GM19240 (cell line): ENCODE measurements around the gene NBPF1.
"Not testable (repeated sequence)": the region's sequence is repeated elsewhere in the genome, so short reads cannot be mapped to it uniquely, and the experiment has no call there.

Experiments
- DNase-seq: peaks from one replicate; pipeline ENCODE4 v3.0.0; 2011; ENCODE audit warnings: low spot score; ENCODE audit not compliant: insufficient read length

NBPF1 gene

DNA sequence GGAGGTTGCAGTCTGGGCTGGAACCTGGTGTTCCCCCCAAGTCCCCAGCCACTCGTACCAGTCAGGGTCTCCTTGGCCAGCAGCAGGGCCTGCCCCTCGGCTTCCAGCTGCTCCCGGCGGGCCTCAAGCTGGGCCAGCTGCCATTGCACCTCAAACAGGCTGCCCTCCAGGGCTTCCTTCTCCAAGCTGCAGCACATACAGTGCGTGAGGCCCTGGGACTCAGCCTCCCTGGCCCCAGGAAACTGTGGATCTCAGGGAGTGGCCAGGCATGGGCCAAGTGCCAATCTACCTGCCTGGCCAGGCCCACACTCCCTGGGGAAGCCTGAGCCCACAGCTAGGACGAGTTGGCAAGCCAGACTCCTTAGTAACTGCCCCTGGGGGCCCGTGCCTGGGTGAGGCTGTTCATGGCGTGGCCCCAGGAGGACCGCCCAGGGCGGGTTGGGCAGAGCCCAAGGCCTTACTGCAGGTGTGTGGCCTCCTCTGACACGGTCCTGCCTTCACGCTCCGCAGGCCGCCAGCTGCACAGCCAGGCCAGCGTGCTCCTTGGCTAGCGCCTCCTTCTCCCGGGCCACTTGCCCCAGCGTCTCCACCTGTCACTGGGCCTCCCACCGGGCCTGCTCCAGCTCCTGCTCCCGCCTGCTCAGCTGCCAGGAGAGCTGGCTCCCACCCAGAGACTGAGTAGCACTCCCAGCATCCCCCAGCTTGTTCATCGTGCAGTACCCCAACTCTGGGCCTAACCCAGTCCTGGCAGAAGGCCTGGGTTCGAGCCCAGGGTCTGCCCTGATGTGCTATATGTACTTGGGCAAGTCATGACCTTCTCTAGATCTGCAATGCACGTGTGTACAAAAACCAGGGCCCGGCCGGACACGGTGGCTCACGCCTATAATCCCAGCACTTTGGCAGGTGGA lies 10.7 kb upstream of the NBPF1 start:
- not testable (repeated sequence) for DNase-seq

GRCh38 chr1:16623337-16623736 lies 10.0 kb upstream of the NBPF1 start:
- not testable (repeated sequence) for DNase-seq

- DNase-seq, result not testable (repeated sequence)
Observed at GRCh38 chr1:16621681-16622315, 8.4 kb upstream of the NBPF1 start.

GRCh38 chr1:16621300-16621658 lies 7.9 kb upstream of the NBPF1 start:
- no peak for DNase-seq

DNA sequence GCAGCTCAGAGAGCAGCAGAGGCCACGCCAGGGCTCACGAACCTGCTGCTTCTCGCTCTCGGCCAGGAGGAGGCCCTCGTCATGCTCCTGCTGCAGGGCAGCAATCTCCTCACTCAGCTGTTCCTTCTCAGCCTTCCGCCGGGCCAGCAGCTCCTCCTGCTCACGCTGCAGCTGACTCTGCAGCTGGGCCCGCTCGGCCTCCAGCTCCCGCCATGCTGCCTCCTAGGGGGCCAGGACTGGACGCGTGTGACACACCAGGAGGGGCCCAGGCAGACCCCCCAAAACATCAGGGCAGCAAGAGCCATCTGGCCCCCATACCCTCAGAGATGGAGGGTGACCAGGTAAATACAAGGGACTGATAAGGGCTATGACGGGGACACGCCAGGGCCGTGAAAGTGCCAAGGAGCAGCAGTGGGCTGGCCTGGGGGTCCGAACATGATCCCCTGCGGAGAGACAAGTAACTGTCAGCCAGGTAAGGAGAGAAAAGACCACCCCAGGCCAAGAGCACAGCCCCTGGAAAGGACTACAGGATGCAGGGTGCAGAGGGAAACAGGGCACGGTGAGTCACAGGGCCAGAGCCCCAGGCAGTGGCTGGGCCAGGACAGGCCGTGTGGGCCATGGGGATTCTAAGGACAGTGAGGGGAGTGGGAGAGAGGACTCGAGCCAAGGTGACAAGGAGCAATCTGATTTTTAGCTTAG lies 6.6 kb upstream of the NBPF1 start:
- not testable (repeated sequence) for DNase-seq

GRCh38 chr1:16618719-16619118 lies 5.4 kb upstream of the NBPF1 start:
- no peak for DNase-seq

DNA sequence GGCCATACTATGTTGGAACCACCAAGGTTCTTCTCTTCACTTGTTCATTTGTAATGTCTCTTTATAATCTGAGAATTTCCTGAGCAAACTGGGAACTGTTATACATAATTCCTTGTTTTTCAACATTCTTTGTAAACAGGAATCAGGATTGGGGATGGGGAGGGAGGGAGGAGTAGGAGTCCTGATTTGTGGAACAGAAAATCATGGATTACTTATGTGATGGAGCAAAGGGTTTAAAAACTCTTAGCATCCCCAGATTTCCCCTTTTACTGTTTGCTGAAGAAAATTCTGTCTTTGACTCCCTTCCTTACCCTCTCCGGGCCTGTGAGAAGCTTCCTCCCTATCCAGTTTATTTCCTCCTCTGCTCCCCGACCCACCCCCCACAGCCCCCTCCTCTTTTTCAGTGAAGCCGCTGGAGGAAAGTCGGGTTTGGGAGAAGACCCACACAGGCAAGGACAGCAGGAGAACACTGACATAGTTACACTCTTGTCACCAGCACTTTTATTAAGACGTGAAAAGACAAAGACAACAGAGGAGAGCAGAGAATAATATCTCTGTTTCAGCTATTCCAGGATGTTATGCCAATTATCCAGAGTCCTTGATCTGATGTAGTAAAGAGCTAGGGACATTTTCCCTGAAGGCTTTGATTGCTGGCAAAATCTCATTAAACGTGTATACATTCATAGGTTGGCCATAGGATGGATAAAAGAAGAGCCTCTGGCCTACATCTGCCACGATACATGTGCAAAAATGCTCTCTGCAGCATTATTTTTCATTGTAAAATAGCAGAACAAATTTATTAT lies 4.6 kb upstream of the NBPF1 start:
- DNase-seq, result no peak

DNA sequence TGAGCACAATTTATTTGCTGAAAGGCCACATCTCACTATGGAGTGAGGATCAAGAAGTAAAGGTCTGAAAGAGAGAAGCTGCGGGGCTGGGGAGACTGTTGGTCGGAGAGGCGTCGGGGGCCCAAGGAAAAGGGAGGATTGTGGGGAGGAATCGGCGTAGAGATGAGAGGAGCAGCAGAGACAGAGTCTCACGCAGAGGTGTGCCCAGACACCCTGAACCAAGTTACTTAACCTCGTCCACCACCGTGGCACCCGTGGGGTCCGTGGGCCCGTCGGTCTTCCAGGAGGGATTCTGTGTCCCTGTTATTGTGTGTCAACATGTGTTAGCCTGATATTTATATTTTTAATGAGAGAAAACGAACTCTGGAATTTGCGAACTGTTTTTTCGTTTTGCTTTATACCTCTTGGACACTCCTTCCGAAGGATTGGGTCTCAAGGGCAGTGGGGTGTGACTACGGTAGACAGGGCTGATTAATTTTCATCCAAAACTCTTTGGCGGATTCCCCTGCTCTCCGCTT lies 3.8 kb upstream of the NBPF1 start:
- no peak for DNase-seq

GRCh38 chr1:16615253-16616252 lies 2.2 kb upstream of the NBPF1 start:
- DNase-seq, result no peak

DNA sequence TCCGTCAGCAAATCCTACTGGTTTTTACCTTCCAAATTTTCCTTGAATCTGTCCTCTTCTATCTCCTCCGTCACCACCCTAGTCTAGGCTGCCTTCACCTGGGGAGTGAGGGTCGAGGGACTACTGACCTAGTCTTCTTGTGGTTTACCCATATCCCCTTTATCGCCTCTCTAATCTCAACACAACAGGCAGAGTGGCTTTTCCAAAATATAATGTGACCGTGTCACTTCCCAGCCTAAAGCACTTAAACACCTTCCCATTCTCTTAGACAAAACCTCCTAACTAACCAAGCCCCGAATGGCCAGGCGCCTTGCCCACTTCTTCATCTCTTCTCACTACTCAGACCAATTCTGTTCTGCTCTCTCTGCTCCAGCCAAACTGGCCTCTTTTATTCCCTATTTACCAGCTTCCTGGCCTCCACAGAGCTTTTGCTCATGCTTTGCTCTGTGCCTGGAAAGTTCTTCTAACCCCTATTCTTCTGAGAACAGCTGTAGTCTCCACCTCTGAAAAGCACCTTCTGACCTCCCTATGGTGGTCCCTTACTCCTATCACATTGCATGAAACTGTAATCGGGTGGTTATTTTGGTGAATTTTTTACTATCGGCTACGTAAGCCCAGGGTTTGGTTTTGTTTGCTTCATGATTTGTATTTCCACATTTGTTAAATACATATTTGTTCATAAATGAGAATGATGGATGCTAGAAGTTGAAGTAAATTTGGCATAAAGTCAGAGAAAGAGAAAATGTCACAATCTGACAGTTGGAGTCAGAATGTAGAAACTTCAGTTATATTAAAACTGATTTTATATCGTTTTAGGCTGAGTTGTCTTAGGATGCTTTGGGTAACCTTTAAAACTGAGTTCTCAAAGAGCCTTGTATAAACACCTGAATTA lies 1.2 kb upstream of the NBPF1 start:
- DNase-seq, result no peak

GRCh38 chr1:16612332-16613172 lies 812 bp downstream of the NBPF1 start:
- DNase-seq, result no peak

- DNase-seq, result not testable (repeated sequence)
Observed at GRCh38 chr1:16611981-16612331, 1.4 kb downstream of the NBPF1 start.

DNA sequence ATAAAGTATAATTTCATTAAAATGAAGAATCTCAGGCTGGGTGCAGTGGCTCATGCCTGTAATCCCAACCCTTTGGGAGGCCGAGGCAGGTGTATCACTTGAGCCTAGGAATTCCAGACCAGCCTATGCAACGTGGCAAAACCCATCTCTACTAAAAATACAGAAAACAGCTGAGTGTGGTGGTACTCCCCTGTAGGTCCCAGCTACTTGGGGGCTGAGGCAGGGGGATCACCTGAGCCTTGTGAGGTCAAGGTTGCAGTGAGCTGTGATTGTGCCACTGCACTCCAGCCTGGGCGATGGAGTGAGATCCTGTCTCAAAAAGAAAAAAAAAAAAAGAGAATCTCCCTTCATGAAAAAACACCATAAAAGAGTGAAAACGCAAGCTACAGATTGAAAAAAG lies 2.2 kb downstream of the NBPF1 start:
- not testable (repeated sequence) for DNase-seq

- not testable (repeated sequence) for DNase-seq
Observed at GRCh38 chr1:16610553-16610952, 2.8 kb downstream of the NBPF1 start.

DNA sequence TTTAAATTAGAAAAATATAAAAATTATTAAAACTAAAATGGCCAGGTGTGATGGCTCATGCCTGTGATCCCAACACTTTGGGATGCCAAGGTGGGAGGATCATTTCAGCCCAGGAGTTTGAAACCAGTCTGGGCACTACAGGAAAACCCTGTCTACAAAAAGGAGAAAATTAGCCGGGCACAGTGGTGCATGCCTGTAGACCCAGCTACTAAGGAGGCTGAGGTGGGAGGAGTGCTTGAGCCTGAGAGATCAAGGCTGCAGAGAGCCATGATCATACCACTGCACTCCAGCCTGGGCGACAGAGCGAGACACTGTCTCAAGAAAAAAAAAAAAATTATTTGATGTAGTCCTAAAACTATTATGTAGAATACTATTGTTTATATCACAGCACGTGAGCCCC lies 3.6 kb downstream of the NBPF1 start:
- not testable (repeated sequence) for DNase-seq

DNA sequence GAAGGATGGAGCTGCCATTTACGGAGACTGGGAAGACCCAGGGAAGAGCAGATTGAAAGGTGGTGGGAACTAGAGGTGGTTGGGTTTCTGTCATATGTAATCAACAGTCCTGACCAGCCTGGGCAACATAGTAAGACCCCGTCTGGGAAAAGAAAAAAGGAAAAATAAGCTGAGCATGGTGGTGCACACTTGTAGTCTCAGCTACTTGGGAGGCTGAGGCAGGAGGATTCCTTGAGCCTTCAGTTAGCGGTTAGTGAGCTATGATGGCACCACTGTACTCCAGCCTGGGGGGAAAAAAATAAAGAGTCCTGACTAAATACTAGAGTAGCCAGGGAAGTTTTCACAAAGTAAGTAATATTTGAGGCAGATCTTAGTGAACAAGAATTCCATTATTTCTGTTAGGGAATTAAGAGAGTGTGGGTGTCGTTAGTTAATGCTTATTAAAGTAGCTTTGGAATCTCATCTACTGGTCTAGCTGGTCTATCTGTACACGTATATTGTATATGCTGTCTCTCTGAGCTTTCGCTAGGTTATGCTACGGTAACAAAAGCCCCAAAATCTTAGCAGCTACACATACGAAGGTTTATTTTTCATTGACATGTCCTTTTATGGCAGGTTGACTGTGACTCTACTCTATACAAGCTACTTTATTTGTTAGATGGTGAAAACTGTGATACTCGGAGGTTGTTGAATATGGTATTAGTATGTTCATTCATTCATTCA lies 4.4 kb downstream of the NBPF1 start:
- DNase-seq, result no peak
